CD8-positive, alpha-beta memory T cell (primary cell): ENCODE results near the gene SUFU. TPM values are rescaled to one million over a fixed set of nuclear protein-coding genes. Genes with fewer than 3 reads are reported as not detected.

Experiments
- CTCF ChIA-PET: fragments of 350-600 bp; sonication (Branson Sonifier 250); formaldehyde crosslinking; loops from one replicate; lab custom pipeline; 2021; ENCODE audit warnings: antibody characterized with exemption; lab: Charles Lee
- POLR2A ChIA-PET: fragments of 350-600 bp; sonication (Branson Sonifier 250); formaldehyde crosslinking; loops from one replicate; lab custom pipeline; 2021; ENCODE audit warnings: antibody characterized with exemption; lab: Charles Lee
- DNase-seq, 5 donors: peaks; one replicate each; pipeline versions ENCODE4 v3.0.0 to v3.0.0-alpha.2; 2020 to 2022; ENCODE audit warnings: mixed read lengths in 1 of 5
- H3K27ac ChIP-seq: one replicate; pipeline ENCODE4 v1.7.0; 2013; ENCODE audit warnings: low read depth, mild to moderate bottlenecking, low read length, moderate library complexity
- H3K27me3 ChIP-seq: 2 replicates; pipeline ENCODE4 v1.7.0; 2013; ENCODE audit warnings: low read length, mild to moderate bottlenecking; ENCODE audit not compliant: insufficient read depth, poor library complexity, severe bottlenecking
- H3K36me3 ChIP-seq: 2 replicates; pipeline ENCODE4 v1.7.0; 2013; ENCODE audit warnings: mild to moderate bottlenecking, low read length, moderate library complexity; ENCODE audit not compliant: insufficient read depth
- H3K4me1 ChIP-seq: 2 replicates; pipeline ENCODE4 v1.7.0; 2013; ENCODE audit warnings: mild to moderate bottlenecking, low read length, moderate library complexity; ENCODE audit not compliant: insufficient read depth
- H3K4me3 ChIP-seq: 2 replicates; pipeline ENCODE4 v1.7.0; 2013; ENCODE audit warnings: mild to moderate bottlenecking, low read length
- H3K9me3 ChIP-seq: 2 replicates; pipeline ENCODE4 v1.7.0; 2013; ENCODE audit warnings: mild to moderate bottlenecking, low read length
- H3K27ac Mint-ChIP-seq, 8 donors: one replicate each; pipeline ENCODE4 v1.8.0; 2020 to 2021; ENCODE audit warnings: mixed read lengths in 8 of 8, mild to moderate bottlenecking in 6 of 8, inconsistent platforms in 3 of 8, moderate library complexity in 3 of 8
- H3K27me3 Mint-ChIP-seq, 2 donors: one replicate each; pipeline ENCODE4 v1.8.0; 2020 to 2021; ENCODE audit warnings: mixed read lengths in 2 of 2, mild to moderate bottlenecking in 1 of 2, moderate library complexity in 1 of 2
- H3K36me3 Mint-ChIP-seq, 3 donors: one replicate each; pipeline ENCODE4 v1.8.0; 2020 to 2021; ENCODE audit warnings: mixed read lengths in 3 of 3, inconsistent platforms in 1 of 3, mild to moderate bottlenecking in 1 of 3
- H3K4me1 Mint-ChIP-seq, 3 donors: one replicate each; pipeline ENCODE4 v1.8.0; 2020 to 2021; ENCODE audit warnings: mixed read lengths in 3 of 3, inconsistent platforms in 1 of 3, mild to moderate bottlenecking in 1 of 3
- H3K4me3 Mint-ChIP-seq, 7 donors: one replicate each; pipeline ENCODE4 v1.8.0; 2020 to 2021; ENCODE audit warnings: mixed read lengths in 7 of 7, mild to moderate bottlenecking in 6 of 7, moderate library complexity in 4 of 7, inconsistent platforms in 2 of 7
- H3K9me3 Mint-ChIP-seq, 5 donors: one replicate each; pipeline ENCODE4 v1.8.0; 2020 to 2022; ENCODE audit warnings: mixed read lengths in 5 of 5, mild to moderate bottlenecking in 3 of 5, moderate library complexity in 2 of 5, inconsistent platforms in 1 of 5
- polyA plus RNA-seq: library from polyadenylated mRNA; unstranded; fragments of 300-500 nt; fragmentation: Illumina TruSeq; gene quantifications from one replicate; pipeline ENCODE4 v1.2.3, GENCODE V29; 2021
- total RNA-seq, 2 experiments: library from RNA; stranded (reverse); gene quantifications; one replicate each; pipeline ENCODE4 v1.2.3, GENCODE V29; 2021

SUFU gene
- total and polyA plus RNA-seq, 3 experiments from 2014 or later = 7.5 to 8.3 (median 8.3) TPM

GRCh38 chr10:102612964-102613275 is 109.1 kb downstream of the SUFU start:
- Mint-ChIP-seq H3K27ac (peak overlapping the region in 7 of 8 donors; percentile 75 to 97 (median 94)), H3K4me1 (peaks cover 17 to 34% (median 21%) of the 10 kb centered on the region in 3 donors), H3K36me3 (peaks cover 0 to 37% (median 5%) of the 10 kb centered on the region in 3 donors), H3K27me3 (no peaks in the 10 kb centered on the region), H3K9me3 (no peaks in the 10 kb centered on the region), H3K4me3 (peak overlapping the region in 2 of 7 donors; percentile 14 to 31)
- H3K4me3 ChIP-seq = no peak overlapping the region
- no peaks in the 10 kb centered on the region for H3K27me3 ChIP-seq
- DNase-seq = peak in 3 of 5 donors; percentile 58 to 81 (median 60)
- H3K4me1 ChIP-seq = peaks cover 30% of the 10 kb centered on the region
- H3K27ac ChIP-seq = no peak overlapping the region
- H3K36me3 ChIP-seq = peaks cover 13% of the 10 kb centered on the region
- no peaks in the 10 kb centered on the region for H3K9me3 ChIP-seq
- ChIA-PET CTCF (no interaction called here), POLR2A (interaction anchor here (1.0 kb wide), 1 partner anchor 23 kb away, joined by 3 read pairs; no protein-coding TSS in a partner anchor)

- Histone ChIP-seq H3K36me3 (peaks cover 14% of the 10 kb centered on the region), H3K27me3 (no peaks in the 10 kb centered on the region), H3K4me3 (no peak overlapping the region), H3K9me3 (no peaks in the 10 kb centered on the region), H3K4me1 (peaks cover 30% of the 10 kb centered on the region), H3K27ac (no peak overlapping the region)
- peaks cover 17 to 34% (median 21%) of the 10 kb centered on the region in 3 donors for H3K4me1 Mint-ChIP-seq
- peak in 2 of 5 donors; percentile 25 to 57 for DNase-seq
- ChIA-PET CTCF (no interaction called here), POLR2A (no interaction called here)
- peak overlapping the region in 1 of 7 donors; percentile 31 for H3K4me3 Mint-ChIP-seq
- no peaks in the 10 kb centered on the region for H3K9me3 Mint-ChIP-seq
- no peaks in the 10 kb centered on the region for H3K27me3 Mint-ChIP-seq
- H3K27ac Mint-ChIP-seq = peak overlapping the region; percentile 60 to 97 (median 93)
- peaks cover 0 to 41% (median 9%) of the 10 kb centered on the region in 3 donors for H3K36me3 Mint-ChIP-seq
Observed at GRCh38 chr10:102613286-102613685, 109.5 kb downstream of the SUFU start.

- CTCF ChIA-PET = no interaction called here
- Mint-ChIP-seq H3K27ac (peak overlapping the region in 7 of 8 donors; percentile 60 to 97 (median 92)), H3K4me3 (no peak overlapping the region)
Observed at GRCh38 chr10:102613785-102614184, 110.0 kb downstream of the SUFU start.

GRCh38 chr10:102614888-102615287 is 111.1 kb downstream of the SUFU start:
- Histone ChIP-seq H3K4me3 (no peak overlapping the region), H3K27ac (no peak overlapping the region), H3K36me3 (peaks cover 14% of the 10 kb centered on the region), H3K4me1 (peaks cover 30% of the 10 kb centered on the region), H3K27me3 (no peaks in the 10 kb centered on the region), H3K9me3 (no peaks in the 10 kb centered on the region)
- H3K27me3 Mint-ChIP-seq = no peaks in the 10 kb centered on the region
- no peak for DNase-seq
- H3K9me3 Mint-ChIP-seq = no peaks in the 10 kb centered on the region
- CTCF ChIA-PET = interaction anchor here (1.0 to 1.5 kb wide), 2 partner anchors 17 to 59 kb away, joined by 3 read pairs; no protein-coding TSS in a partner anchor
- H3K27ac Mint-ChIP-seq = peak overlapping the region in 2 of 8 donors; percentile 45 to 51
- H3K4me1 Mint-ChIP-seq = peaks cover 17 to 30% (median 21%) of the 10 kb centered on the region in 3 donors
- H3K36me3 Mint-ChIP-seq = peaks cover 0 to 50% (median 10%) of the 10 kb centered on the region in 3 donors
- POLR2A ChIA-PET = interaction anchor here (0.6 kb wide), 1 partner anchor 61 kb away, joined by 3 read pairs; no protein-coding TSS in a partner anchor
- H3K4me3 Mint-ChIP-seq = no peak overlapping the region

More at GRCh38 chr10:102613785-102614184, 110.0 kb downstream of the SUFU start:
- Histone ChIP-seq H3K4me3 (no peak overlapping the region), H3K27me3 (no peaks in the 10 kb centered on the region), H3K27ac (no peak overlapping the region), H3K36me3 (peaks cover 14% of the 10 kb centered on the region), H3K4me1 (peaks cover 30% of the 10 kb centered on the region), H3K9me3 (no peaks in the 10 kb centered on the region)
- peaks cover 17 to 34% (median 21%) of the 10 kb centered on the region in 3 donors for H3K4me1 Mint-ChIP-seq
- POLR2A ChIA-PET = no interaction called here
- DNase-seq = no peak
- H3K36me3 Mint-ChIP-seq = peaks cover 0 to 45% (median 11%) of the 10 kb centered on the region in 3 donors
- no peaks in the 10 kb centered on the region for H3K27me3 Mint-ChIP-seq
- H3K9me3 Mint-ChIP-seq = no peaks in the 10 kb centered on the region

GRCh38 chr10:102615361-102615760 is 111.6 kb downstream of the SUFU start:
- ChIA-PET POLR2A (interaction anchor here (0.6 kb wide), 1 partner anchor 61 kb away, joined by 3 read pairs; no protein-coding TSS in a partner anchor), CTCF (interaction anchor here (1.0 to 1.5 kb wide), 2 partner anchors 18 to 58 kb away, joined by 3 read pairs; no protein-coding TSS in a partner anchor)
- peaks cover 0 to 52% (median 10%) of the 10 kb centered on the region in 3 donors for H3K36me3 Mint-ChIP-seq
- H3K4me3 Mint-ChIP-seq = no peak overlapping the region
- no peaks in the 10 kb centered on the region for H3K27me3 Mint-ChIP-seq
- DNase-seq = no peak
- H3K4me1 Mint-ChIP-seq = peaks cover 17 to 29% (median 21%) of the 10 kb centered on the region in 3 donors
- H3K9me3 Mint-ChIP-seq = no peaks in the 10 kb centered on the region
- no peak overlapping the region for H3K4me3 ChIP-seq
- peaks cover 30% of the 10 kb centered on the region for H3K4me1 ChIP-seq
- H3K27ac ChIP-seq = no peak overlapping the region
- peaks cover 14% of the 10 kb centered on the region for H3K36me3 ChIP-seq
- H3K27ac Mint-ChIP-seq = peak overlapping the region in 3 of 8 donors; percentile 12 to 51 (median 45)
- H3K27me3 ChIP-seq = no peaks in the 10 kb centered on the region
- no peaks in the 10 kb centered on the region for H3K9me3 ChIP-seq

GRCh38 chr10:102616066-102616770 is 112.4 kb downstream of the SUFU start:
- peaks cover 14% of the 10 kb centered on the region for H3K36me3 ChIP-seq
- Mint-ChIP-seq H3K36me3 (peaks cover 0 to 55% (median 10%) of the 10 kb centered on the region in 3 donors), H3K27ac (peak overlapping the region in 1 of 8 donors; percentile 50), H3K9me3 (no peaks in the 10 kb centered on the region), H3K4me1 (peaks cover 14 to 20% (median 18%) of the 10 kb centered on the region in 3 donors), H3K4me3 (no peak overlapping the region), H3K27me3 (no peaks in the 10 kb centered on the region)
- peaks cover 26% of the 10 kb centered on the region for H3K4me1 ChIP-seq
- ChIA-PET POLR2A (interaction anchor here (1.1 kb wide), 1 partner anchor 15 kb away, joined by 3 read pairs; no protein-coding TSS in a partner anchor), CTCF (interaction anchor here (1.5 kb wide), 1 partner anchor 18 kb away, joined by 3 read pairs; no protein-coding TSS in a partner anchor)
- no peak for DNase-seq
- no peaks in the 10 kb centered on the region for H3K27me3 ChIP-seq
- no peaks in the 10 kb centered on the region for H3K9me3 ChIP-seq
- H3K4me3 ChIP-seq = no peak overlapping the region
- H3K27ac ChIP-seq = no peak overlapping the region

- H3K36me3 ChIP-seq = peaks cover 14% of the 10 kb centered on the region
- ChIA-PET POLR2A (interaction anchor here (1.1 kb wide), 1 partner anchor 16 kb away, joined by 3 read pairs; no protein-coding TSS in a partner anchor), CTCF (no interaction called here)
- peaks cover 19% of the 10 kb centered on the region for H3K4me1 ChIP-seq
- H3K4me3 Mint-ChIP-seq = no peak overlapping the region
- no peaks in the 10 kb centered on the region for H3K9me3 ChIP-seq
- H3K4me1 Mint-ChIP-seq = peaks cover 8 to 12% (median 11%) of the 10 kb centered on the region in 3 donors
- H3K9me3 Mint-ChIP-seq = no peaks in the 10 kb centered on the region
- DNase-seq = no peak
- H3K27ac ChIP-seq = no peak overlapping the region
- no peaks in the 10 kb centered on the region for H3K27me3 Mint-ChIP-seq
- H3K27ac Mint-ChIP-seq = peak overlapping the region in 1 of 8 donors; percentile 20
- peaks cover 0 to 53% (median 10%) of the 10 kb centered on the region in 3 donors for H3K36me3 Mint-ChIP-seq
- H3K27me3 ChIP-seq = no peaks in the 10 kb centered on the region
- no peak overlapping the region for H3K4me3 ChIP-seq
Observed at GRCh38 chr10:102617041-102617440, 113.3 kb downstream of the SUFU start.
